B cell (primary cell): ENCODE data around the gene MAMLD1.

Source experiments
- EZH2 ChIP-seq: IDR thresholded peaks from 2 replicates; pipeline ENCODE4 v1.6.1; 2012; ENCODE audit warnings: borderline replicate concordance, low read depth, mild to moderate bottlenecking, moderate library complexity, low read length; ENCODE audit not compliant: insufficient read depth, poor library complexity, severe bottlenecking
- TF ChIP-seq, protein P1 (sequence below): fragments of 200-600 bp; IDR thresholded peaks from one replicate; pipeline ENCODE4 v1.8.0; 2022; ENCODE audit warnings: antibody characterized with exemption, mild to moderate bottlenecking

DNA sequence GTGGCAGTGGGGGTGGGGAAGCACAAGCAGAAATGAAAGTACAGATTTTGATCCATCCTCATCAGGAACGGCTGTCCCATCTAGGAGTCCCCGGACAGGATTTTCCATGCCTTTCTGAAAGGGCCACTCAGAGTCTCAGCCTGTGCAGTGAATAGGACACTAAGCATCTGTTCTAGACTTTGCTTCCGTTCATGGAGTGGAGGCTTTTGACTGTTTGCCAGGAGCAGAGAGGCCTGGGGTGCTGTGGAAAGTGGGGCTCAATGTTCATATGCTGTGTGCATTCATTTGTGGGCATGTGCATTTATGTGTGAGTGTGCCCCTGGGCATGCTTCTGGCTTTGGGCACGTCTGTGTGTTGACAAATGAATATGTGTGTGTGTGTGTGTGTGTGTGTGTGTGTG, 25.6 kb upstream of the MAMLD1 start:
- TF ChIP-seq, protein P1, sequence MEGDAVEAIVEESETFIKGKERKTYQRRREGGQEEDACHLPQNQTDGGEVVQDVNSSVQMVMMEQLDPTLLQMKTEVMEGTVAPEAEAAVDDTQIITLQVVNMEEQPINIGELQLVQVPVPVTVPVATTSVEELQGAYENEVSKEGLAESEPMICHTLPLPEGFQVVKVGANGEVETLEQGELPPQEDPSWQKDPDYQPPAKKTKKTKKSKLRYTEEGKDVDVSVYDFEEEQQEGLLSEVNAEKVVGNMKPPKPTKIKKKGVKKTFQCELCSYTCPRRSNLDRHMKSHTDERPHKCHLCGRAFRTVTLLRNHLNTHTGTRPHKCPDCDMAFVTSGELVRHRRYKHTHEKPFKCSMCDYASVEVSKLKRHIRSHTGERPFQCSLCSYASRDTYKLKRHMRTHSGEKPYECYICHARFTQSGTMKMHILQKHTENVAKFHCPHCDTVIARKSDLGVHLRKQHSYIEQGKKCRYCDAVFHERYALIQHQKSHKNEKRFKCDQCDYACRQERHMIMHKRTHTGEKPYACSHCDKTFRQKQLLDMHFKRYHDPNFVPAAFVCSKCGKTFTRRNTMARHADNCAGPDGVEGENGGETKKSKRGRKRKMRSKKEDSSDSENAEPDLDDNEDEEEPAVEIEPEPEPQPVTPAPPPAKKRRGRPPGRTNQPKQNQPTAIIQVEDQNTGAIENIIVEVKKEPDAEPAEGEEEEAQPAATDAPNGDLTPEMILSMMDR: no peak
- TF ChIP-seq EZH2: no peak
